RWPE2 (cell line): ENCODE results near the gene CXCR1.
"Not testable (repeated sequence)": the region's sequence is repeated elsewhere in the genome, so short reads cannot be mapped to it uniquely, and the experiment has no call there.

Experiments used
- ATAC-seq: fragments of 200-7000 bp; cut with Tn5 transposase; 3 replicates; pipeline ENCODE4 v1.9.1; 2021; ENCODE audit warnings: low read depth
- DNase-seq: peaks from one replicate; pipeline ENCODE4 v3.0.0-alpha.2; 2020; ENCODE audit warnings: low spot score
- H3K27ac ChIP-seq: fragments of 450-650 bp; 2 replicates; pipeline ENCODE4 v1.5.1; 2017; ENCODE audit warnings: mild to moderate bottlenecking; ENCODE audit not compliant: poor library complexity, severe bottlenecking
- H3K27me3 ChIP-seq: fragments of 250-450 bp; sonication (Bioruptor Pico); 2 replicates; pipeline ENCODE4 v1.5.1; 2021; ENCODE audit warnings: mild to moderate bottlenecking, moderate library complexity; ENCODE audit not compliant: insufficient read depth, poor library complexity, severe bottlenecking
- H3K36me3 ChIP-seq: fragments of 250-450 bp; sonication (Bioruptor Pico); 2 replicates; pipeline ENCODE4 v1.5.1; 2020; ENCODE audit warnings: low read depth, mild to moderate bottlenecking, moderate library complexity
- H3K4me1 ChIP-seq: fragments of 250-450 bp; sonication (Bioruptor Pico); 2 replicates; pipeline ENCODE4 v1.5.1; 2021; ENCODE audit warnings: mild to moderate bottlenecking, moderate library complexity; ENCODE audit not compliant: insufficient read depth, poor library complexity, severe bottlenecking
- H3K4me3 ChIP-seq: fragments of 250-450 bp; sonication (Bioruptor Pico); 2 replicates; pipeline ENCODE4 v1.5.1; 2021; ENCODE audit warnings: mild to moderate bottlenecking, moderate library complexity; ENCODE audit not compliant: severe bottlenecking
- H3K9me3 ChIP-seq: fragments of 250-450 bp; sonication (Bioruptor Pico); 2 replicates; pipeline ENCODE4 v1.5.1; 2021; ENCODE audit warnings: mild to moderate bottlenecking, moderate library complexity; ENCODE audit not compliant: severe bottlenecking
- TF ChIP-seq, protein P1 (sequence below): fragments of 450-650 bp; IDR thresholded peaks from one replicate; pipeline ENCODE4 v1.5.1; 2017; ENCODE audit warnings: mild to moderate bottlenecking, moderate library complexity; ENCODE audit not compliant: poor library complexity, severe bottlenecking

The CXCR1 gene

DNA sequence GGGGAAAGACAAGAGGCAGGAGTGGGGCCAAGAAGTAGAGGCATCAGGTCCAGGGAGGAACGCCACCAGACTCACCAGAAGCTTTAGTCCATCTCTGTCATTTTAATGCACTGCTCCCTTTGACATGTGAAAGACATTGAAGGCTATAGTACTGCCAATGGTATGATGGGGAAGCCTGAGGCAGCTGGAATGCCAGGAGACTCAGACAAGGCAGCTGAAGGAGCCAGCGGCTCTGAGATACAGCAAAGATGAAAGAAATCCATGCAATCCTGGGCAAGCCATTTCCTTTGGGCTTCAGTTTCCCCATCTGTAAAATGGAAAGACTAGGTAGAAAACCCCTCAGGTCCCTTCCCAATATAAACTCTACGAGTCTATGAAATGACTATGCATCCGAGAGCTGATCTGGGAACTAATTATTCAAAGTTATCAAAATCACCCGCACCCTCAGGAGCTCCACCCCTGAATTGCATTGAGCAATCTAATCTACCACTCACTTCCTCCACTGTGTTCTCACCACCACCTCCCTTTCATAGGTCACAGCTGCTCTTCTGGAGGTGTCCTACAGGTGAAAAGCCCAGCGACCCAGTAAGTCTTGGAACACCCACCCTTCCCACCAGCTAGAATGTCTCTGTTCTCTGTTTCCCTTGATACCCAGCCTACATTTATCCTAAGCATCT lies 37.8 kb downstream of the CXCR1 start:
- Histone ChIP-seq H3K4me1 (no peaks in the 10 kb centered on the region), H3K27me3 (no peaks in the 10 kb centered on the region), H3K4me3 (no peak overlapping the region), H3K36me3 (no peaks in the 10 kb centered on the region), H3K9me3 (no peaks in the 10 kb centered on the region), H3K27ac (no peak overlapping the region)
- TF ChIP-seq, protein P1, sequence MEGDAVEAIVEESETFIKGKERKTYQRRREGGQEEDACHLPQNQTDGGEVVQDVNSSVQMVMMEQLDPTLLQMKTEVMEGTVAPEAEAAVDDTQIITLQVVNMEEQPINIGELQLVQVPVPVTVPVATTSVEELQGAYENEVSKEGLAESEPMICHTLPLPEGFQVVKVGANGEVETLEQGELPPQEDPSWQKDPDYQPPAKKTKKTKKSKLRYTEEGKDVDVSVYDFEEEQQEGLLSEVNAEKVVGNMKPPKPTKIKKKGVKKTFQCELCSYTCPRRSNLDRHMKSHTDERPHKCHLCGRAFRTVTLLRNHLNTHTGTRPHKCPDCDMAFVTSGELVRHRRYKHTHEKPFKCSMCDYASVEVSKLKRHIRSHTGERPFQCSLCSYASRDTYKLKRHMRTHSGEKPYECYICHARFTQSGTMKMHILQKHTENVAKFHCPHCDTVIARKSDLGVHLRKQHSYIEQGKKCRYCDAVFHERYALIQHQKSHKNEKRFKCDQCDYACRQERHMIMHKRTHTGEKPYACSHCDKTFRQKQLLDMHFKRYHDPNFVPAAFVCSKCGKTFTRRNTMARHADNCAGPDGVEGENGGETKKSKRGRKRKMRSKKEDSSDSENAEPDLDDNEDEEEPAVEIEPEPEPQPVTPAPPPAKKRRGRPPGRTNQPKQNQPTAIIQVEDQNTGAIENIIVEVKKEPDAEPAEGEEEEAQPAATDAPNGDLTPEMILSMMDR: no peak
- DNase-seq (no peak), ATAC-seq (no peak)

DNA sequence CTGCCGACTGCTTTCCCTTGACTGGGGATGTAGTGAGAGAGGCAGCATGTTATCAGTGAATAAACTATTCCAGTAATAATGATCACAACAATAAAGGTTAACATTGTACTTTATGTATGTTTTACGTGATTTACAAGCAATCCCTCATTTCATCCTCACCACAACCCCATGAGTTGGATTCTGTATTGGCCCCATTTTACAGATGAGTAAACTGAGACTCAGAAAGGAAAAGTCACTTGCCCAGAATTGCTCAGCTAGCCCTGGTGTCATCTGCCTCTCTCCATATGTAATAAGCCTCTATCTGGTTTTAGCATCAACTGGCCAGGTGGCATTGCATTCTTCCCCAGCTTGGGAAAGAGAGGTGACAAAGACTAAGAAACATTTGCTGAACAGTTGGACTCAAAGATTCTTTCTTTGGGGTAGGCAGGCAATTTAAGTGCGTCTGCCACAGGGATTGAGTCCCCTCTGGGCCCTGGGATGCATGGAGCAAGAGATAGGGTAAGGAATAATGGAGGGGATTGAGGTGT lies 38.8 kb downstream of the CXCR1 start:
- no peaks in the 10 kb centered on the region for H3K9me3 ChIP-seq
- no peak overlapping the region for H3K4me3 ChIP-seq
- H3K36me3 ChIP-seq: no peaks in the 10 kb centered on the region
- no peaks in the 10 kb centered on the region for H3K4me1 ChIP-seq
- TF ChIP-seq, protein P1: no peak
- ATAC-seq (no peak), DNase-seq (no peak)
- H3K27ac ChIP-seq: no peak overlapping the region
- no peaks in the 10 kb centered on the region for H3K27me3 ChIP-seq

DNA sequence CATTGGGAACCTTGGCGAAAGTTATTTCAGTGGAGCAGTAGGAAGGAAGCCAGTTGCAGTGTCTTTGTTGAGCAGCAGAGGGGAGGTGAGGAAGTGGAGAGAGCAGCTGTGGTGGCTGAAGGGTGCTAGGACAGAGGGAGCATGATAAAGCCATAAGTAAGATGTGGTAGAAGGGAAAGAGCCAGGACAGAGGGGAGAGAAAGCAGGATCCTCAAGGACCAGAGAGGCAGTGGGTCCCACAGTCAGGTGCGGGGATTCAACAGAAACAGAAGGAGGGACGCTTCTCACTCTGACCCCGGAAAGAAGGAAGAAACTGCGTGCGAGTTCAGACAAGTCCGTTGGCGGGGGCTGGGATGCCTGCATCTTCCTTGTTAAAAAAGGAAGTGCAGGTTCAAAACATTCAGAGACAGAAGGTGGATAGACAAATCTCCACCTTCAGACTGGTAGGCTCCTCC lies 41.1 kb downstream of the CXCR1 start, which contains the start of gene CXCR2:
TSS of gene CXCR2 (plus strand) at position 403 of the 455 bp plus-strand sequence. CDS start 8,774 bp downstream, outside the sequence.
- H3K27me3 ChIP-seq: no peaks in the 10 kb centered on the region
- no peaks in the 10 kb centered on the region for H3K36me3 ChIP-seq
- no peaks in the 10 kb centered on the region for H3K4me1 ChIP-seq
- H3K9me3 ChIP-seq: no peaks in the 10 kb centered on the region
- ATAC-seq (peak; percentile 33; the same call in 2 of the 3 replicates), DNase-seq (no peak)
- no peak within 1 kb of the TSS for H3K27ac ChIP-seq
- TF ChIP-seq, protein P1: no peak
- no peak within 1 kb of the TSS for H3K4me3 ChIP-seq

- H3K36me3 ChIP-seq: no peaks in the 10 kb centered on the region
- no peak overlapping the region for H3K4me3 ChIP-seq
- H3K9me3 ChIP-seq: no peaks in the 10 kb centered on the region
- H3K27ac ChIP-seq: no peak overlapping the region
- DNase-seq (no peak), ATAC-seq (no peak)
- no peaks in the 10 kb centered on the region for H3K27me3 ChIP-seq
- no peaks in the 10 kb centered on the region for H3K4me1 ChIP-seq
- TF ChIP-seq, protein P1: no peak
Observed at GRCh38 chr2:218125095-218125494, 41.7 kb downstream of the CXCR1 start.

DNA sequence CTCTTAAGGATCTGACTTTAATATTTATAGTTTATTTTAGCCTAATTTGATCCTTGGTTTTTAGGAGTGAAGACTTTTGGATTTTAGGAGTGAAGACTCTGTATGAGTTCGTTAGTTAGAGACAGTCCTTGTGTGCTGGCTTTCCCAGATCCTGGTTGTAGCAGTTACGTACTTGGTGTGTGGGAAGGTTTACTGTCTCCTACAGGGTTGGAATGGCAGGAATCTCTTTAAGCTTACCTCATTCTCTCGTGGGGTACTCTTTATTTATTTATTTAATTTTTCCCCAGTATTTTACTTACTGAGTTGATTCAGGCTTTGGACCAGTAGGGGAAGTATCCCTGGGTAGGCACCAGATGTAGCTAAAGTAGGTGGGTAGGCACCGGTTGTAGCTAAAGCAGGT lies 42.8 kb downstream of the CXCR1 start:
- no peak overlapping the region for H3K27ac ChIP-seq
- TF ChIP-seq, protein P1: no peak
- DNase-seq (no peak), ATAC-seq (no peak)
- no peaks in the 10 kb centered on the region for H3K9me3 ChIP-seq
- no peaks in the 10 kb centered on the region for H3K4me1 ChIP-seq
- H3K27me3 ChIP-seq: no peaks in the 10 kb centered on the region
- no peak overlapping the region for H3K4me3 ChIP-seq
- no peaks in the 10 kb centered on the region for H3K36me3 ChIP-seq

DNA sequence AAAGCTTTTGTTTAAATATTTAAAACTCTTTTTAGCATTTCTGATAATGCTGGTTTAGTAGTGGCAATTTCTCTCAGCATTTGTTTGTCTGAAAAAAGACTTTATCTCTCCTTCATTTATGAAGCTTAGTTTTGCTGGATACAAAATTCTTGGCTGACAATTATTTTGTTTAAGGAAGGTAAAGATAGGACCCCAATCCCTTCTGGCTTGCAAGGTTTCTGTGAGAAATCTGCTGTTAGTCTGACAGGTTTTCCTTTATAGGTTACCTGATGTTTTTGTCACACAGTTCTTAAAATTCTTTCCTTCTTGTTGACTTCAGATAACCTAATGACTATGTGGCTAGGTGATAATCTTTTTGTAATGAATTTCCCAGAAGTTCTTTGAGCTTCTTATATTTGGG lies 44.5 kb downstream of the CXCR1 start:
- not testable (repeated sequence) for H3K36me3 ChIP-seq, H3K27me3 ChIP-seq, H3K4me3 ChIP-seq, H3K4me1 ChIP-seq, ATAC-seq, H3K9me3 ChIP-seq, H3K27ac ChIP-seq, DNase-seq

- H3K27me3 ChIP-seq, DNase-seq, H3K27ac ChIP-seq, H3K36me3 ChIP-seq, H3K4me3 ChIP-seq, H3K9me3 ChIP-seq, H3K4me1 ChIP-seq, ATAC-seq: not testable (repeated sequence)
Observed at GRCh38 chr2:218121789-218122188, 45.0 kb downstream of the CXCR1 start.
